IMR-90 (cell line): Measurements from ENCODE around the gene CELSR2. TPM values are rescaled to one million over a fixed set of nuclear protein-coding genes. Genes with fewer than 3 reads are reported as not detected.

Source experiments
- ATAC-seq: fragments of 200-7000 bp; cut with Tn5 transposase; 2 replicates; pipeline ENCODE4 v1.9.1; 2020; ENCODE audit warnings: low read depth, mild to moderate bottlenecking, moderate library complexity
- BruUV-seq: library from RNA; stranded (reverse); fragments of 400-500 nt; replicated peaks from 2 replicates; lab custom pipeline; 2021; lab: Mats Ljungman, UMichigan
- CTCF ChIA-PET: fragments of 300-600 bp; formaldehyde crosslinking; extraction: SDS; loops from one replicate; lab custom pipeline; 2021; ENCODE audit warnings: antibody characterized with exemption; lab: Yijun Ruan, JAX
- POLR2A ChIA-PET: fragments of 300-600 bp; sonication (Branson Sonifier 250); formaldehyde crosslinking; loops from one replicate; lab custom pipeline; 2022; ENCODE audit warnings: antibody characterized with exemption; ENCODE audit not compliant: unreplicated experiment; lab: Charles Lee
- DNase-seq: peaks from one replicate; pipeline ENCODE4 v3.0.0; 2013
- H2AFZ ChIP-seq: replicated peaks from 2 replicates; pipeline ENCODE3; 2013; ENCODE audit warnings: low read length, mild to moderate bottlenecking; ENCODE audit not compliant: poor library complexity
- H2AK5ac ChIP-seq: 2 replicates; pipeline ENCODE4 v1.6.1; 2013; ENCODE audit warnings: low read depth, low read length, inconsistent platforms
- H2AK9ac ChIP-seq: replicated peaks from 2 replicates; pipeline ENCODE3; 2013; ENCODE audit warnings: mild to moderate bottlenecking, low read depth, low read length, moderate library complexity; ENCODE audit not compliant: poor library complexity
- H2BK120ac ChIP-seq: 2 replicates; pipeline ENCODE4 v1.6.1; 2013; ENCODE audit warnings: low read depth, low read length, inconsistent platforms
- H2BK15ac ChIP-seq: 3 replicates; pipeline ENCODE4 v1.6.1; 2013; ENCODE audit warnings: low read depth, low read length, inconsistent platforms
- H2BK20ac ChIP-seq: 2 replicates; pipeline ENCODE4 v1.6.1; 2013; ENCODE audit warnings: low read depth, mild to moderate bottlenecking, inconsistent platforms, low read length, moderate library complexity
- H2BK5ac ChIP-seq: 2 replicates; pipeline ENCODE4 v1.6.1; 2013; ENCODE audit warnings: mild to moderate bottlenecking, low read depth, low read length, inconsistent platforms; ENCODE audit not compliant: poor library complexity, severe bottlenecking
- H3K14ac ChIP-seq: replicated peaks from 2 replicates; pipeline ENCODE4 v1.6.1; 2013; ENCODE audit warnings: low read depth, low read length, inconsistent platforms
- H3K18ac ChIP-seq: 2 replicates; pipeline ENCODE4 v1.6.1; 2013; ENCODE audit warnings: low read depth, low read length, control low read depth
- H3K23ac ChIP-seq: 2 replicates; pipeline ENCODE4 v1.6.1; 2013; ENCODE audit warnings: low read depth, low read length, inconsistent platforms
- H3K27ac ChIP-seq: 2 replicates; pipeline ENCODE4 v1.5.1; 2013; ENCODE audit warnings: mild to moderate bottlenecking, control low read depth, low read length; ENCODE audit not compliant: insufficient read depth
- H3K27me3 ChIP-seq: 2 replicates; pipeline ENCODE4 v1.6.1; 2013; ENCODE audit warnings: low read length; ENCODE audit not compliant: control insufficient read depth, insufficient read depth
- H3K36me3 ChIP-seq: 2 replicates; pipeline ENCODE4 v1.6.1; 2013; ENCODE audit warnings: low read length, mixed read lengths; ENCODE audit not compliant: control insufficient read depth, insufficient read depth
- H3K4ac ChIP-seq: 2 replicates; pipeline ENCODE4 v1.6.1; 2013; ENCODE audit warnings: low read depth, low read length, inconsistent platforms
- H3K4me1 ChIP-seq: 2 replicates; pipeline ENCODE4 v1.6.1; 2013; ENCODE audit warnings: low read length, mixed read lengths; ENCODE audit not compliant: control insufficient read depth, insufficient read depth
- H3K4me2 ChIP-seq: 2 replicates; pipeline ENCODE4 v1.6.1; 2013; ENCODE audit warnings: low read depth, mild to moderate bottlenecking, control low read depth, low read length, moderate library complexity
- H3K4me3 ChIP-seq: 2 replicates; pipeline ENCODE4 v1.5.1; 2013; ENCODE audit warnings: low read depth, mild to moderate bottlenecking, control low read depth, low read length, moderate library complexity; ENCODE audit not compliant: insufficient read depth
- H3K56ac ChIP-seq: 2 replicates; pipeline ENCODE4 v1.6.1; 2013; ENCODE audit warnings: low read length, inconsistent platforms; ENCODE audit not compliant: insufficient read depth; ENCODE audit errors: extremely low read depth
- H3K79me1 ChIP-seq, 2 experiments: 2 replicates each; pipeline ENCODE4 v1.6.1; 2013; ENCODE audit warnings: low read length in 2 of 2, inconsistent platforms in 1 of 2, low read depth in 1 of 2
- H3K9ac ChIP-seq: 2 replicates; pipeline ENCODE4 v1.6.1; 2013; ENCODE audit warnings: low read depth, low read length, control low read depth
- H3K9me1 ChIP-seq: 2 replicates; pipeline ENCODE4 v1.6.1; 2013; ENCODE audit warnings: low read length, inconsistent platforms; ENCODE audit not compliant: insufficient read depth
- H3K9me3 ChIP-seq: 2 replicates; pipeline ENCODE4 v1.6.1; 2013; ENCODE audit warnings: low read length; ENCODE audit not compliant: control insufficient read depth, insufficient read depth
- H4K20me1 ChIP-seq: 2 replicates; pipeline ENCODE4 v1.6.1; 2013; ENCODE audit warnings: low read length, inconsistent platforms; ENCODE audit not compliant: insufficient read depth
- H4K5ac ChIP-seq: 2 replicates; pipeline ENCODE4 v1.6.1; 2013; ENCODE audit warnings: mild to moderate bottlenecking, low read depth, low read length, control low read depth
- H4K8ac ChIP-seq, 2 experiments: 2 replicates each; pipeline ENCODE4 v1.6.1; 2013; ENCODE audit warnings: low read depth in 2 of 2, low read length in 2 of 2, control low read depth in 1 of 2, inconsistent platforms in 1 of 2
- H4K91ac ChIP-seq: 2 replicates; pipeline ENCODE4 v1.6.1; 2013; ENCODE audit warnings: low read depth, low read length, inconsistent platforms; ENCODE audit not compliant: insufficient read depth
- BHLHE40 ChIP-seq: fragments of 150-350 bp; IDR thresholded peaks from 2 replicates; pipeline ENCODE4 v1.6.1; 2016; ENCODE audit warnings: mild to moderate bottlenecking, low read depth, low read length
- CEBPB ChIP-seq: IDR thresholded peaks from 2 replicates; pipeline ENCODE4 v1.6.1; 2012; ENCODE audit warnings: low read depth, low read length, improper control_type of control experiment
- CHD1 ChIP-seq: IDR thresholded peaks from 2 replicates; pipeline ENCODE4 v1.6.1; 2012; ENCODE audit warnings: low read depth, low read length, improper control_type of control experiment
- MAFK ChIP-seq: IDR thresholded peaks from 2 replicates; pipeline ENCODE4 v1.6.1; 2012; ENCODE audit warnings: low read depth, low read length, improper control_type of control experiment
- MAZ ChIP-seq: IDR thresholded peaks from 2 replicates; pipeline ENCODE4 v1.6.1; 2012; ENCODE audit warnings: low read depth, mild to moderate bottlenecking, low read length, improper control_type of control experiment, moderate library complexity, borderline replicate concordance
- NFE2L2 ChIP-seq: fragments of 150-350 bp; IDR thresholded peaks from 2 replicates; pipeline ENCODE4 v1.6.1; 2016; ENCODE audit warnings: low read depth, mild to moderate bottlenecking, low read length
- POLR2A ChIP-seq: IDR thresholded peaks from 2 replicates; pipeline ENCODE4 v1.6.1; 2012; ENCODE audit warnings: mild to moderate bottlenecking, low read depth, low read length
- RAD21 ChIP-seq: IDR thresholded peaks from 2 replicates; pipeline ENCODE4 v1.6.1; 2012; ENCODE audit warnings: low read length, improper control_type of control experiment
- RCOR1 ChIP-seq: IDR thresholded peaks from 2 replicates; pipeline ENCODE4 v1.6.1; 2012; ENCODE audit warnings: mild to moderate bottlenecking, low read length, improper control_type of control experiment; ENCODE audit not compliant: insufficient replicate concordance
- SMC3 ChIP-seq: fragments of 150-350 bp; IDR thresholded peaks from 2 replicates; pipeline ENCODE4 v1.6.1; 2016; ENCODE audit warnings: low read depth, mild to moderate bottlenecking, antibody characterized with exemption, low read length, moderate library complexity
- WGBS, 2 experiments: methylation state at CpG; one replicate each; pipeline versions ENCODE4 v1.1.5 to v1.1.7; 2013; ENCODE audit warnings: missing lambda C conversion rate in 2 of 2; ENCODE audit not compliant: insufficient read length in 1 of 2; ENCODE audit errors: extremely low coverage in 2 of 2; 5-methylcytosine and 5-hydroxymethylcytosine counted together
- dilution Hi-C: fragments of 300-500 bp; cut with HindIII; formaldehyde crosslinking; loops from one replicate; pipeline ENCODE4 v1.14.3; 2018; ENCODE audit warnings: low sequenced_read_pairs; ENCODE audit not compliant: unreplicated experiment
- in situ Hi-C: fragments of 300-500 bp; cut with MboI; formaldehyde crosslinking; loops from 3 replicates; pipeline ENCODE4 v1.14.3; 2019; ENCODE audit warnings: low sequenced_read_pairs, inconsistent platforms, mixed read lengths
- intact Hi-C: fragments of 100-400 bp; cut with micrococcal nuclease; formaldehyde crosslinking; loops from 2 replicates; pipeline ENCODE4 v1.10.0; 2022
- polyA plus RNA-seq, 3 experiments: library from polyadenylated mRNA; depleted of rRNA; stranded (reverse); fragments of >200 nt; gene quantifications; 2 replicates each; pipeline ENCODE4 v1.2.3, GENCODE V29; 2012; ENCODE audit warnings: low replicate concordance in 1 of 3
- total RNA-seq: library from RNA; depleted of rRNA; stranded (reverse); fragments of >200 nt; gene quantifications from 2 replicates; pipeline ENCODE4 v1.2.3, GENCODE V29; 2012
- TF ChIP-seq, protein P1 (sequence below): conservative IDR thresholded peaks from 2 replicates; pipeline ENCODE4 v1.5.1; 2012; ENCODE audit warnings: mild to moderate bottlenecking, low read depth, low read length, improper control_type of control experiment
- TF ChIP-seq, protein P2 (sequence below): fragments of 150-350 bp; IDR thresholded peaks from 2 replicates; pipeline ENCODE4 v1.6.1; 2016; ENCODE audit warnings: low read depth, mild to moderate bottlenecking, low read length, moderate library complexity, borderline replicate concordance
- TF ChIP-seq, protein P3 (sequence below): fragments of 150-350 bp; IDR thresholded peaks from 2 replicates; pipeline ENCODE4 v1.6.1; 2017; ENCODE audit warnings: mild to moderate bottlenecking, antibody characterized with exemption, low read length, low read depth

The CELSR2 gene
- total and polyA plus RNA-seq, 2 of the 4 experiments (the other 2 are of a cell fraction), result 1.3 to 5.3 TPM

DNA sequence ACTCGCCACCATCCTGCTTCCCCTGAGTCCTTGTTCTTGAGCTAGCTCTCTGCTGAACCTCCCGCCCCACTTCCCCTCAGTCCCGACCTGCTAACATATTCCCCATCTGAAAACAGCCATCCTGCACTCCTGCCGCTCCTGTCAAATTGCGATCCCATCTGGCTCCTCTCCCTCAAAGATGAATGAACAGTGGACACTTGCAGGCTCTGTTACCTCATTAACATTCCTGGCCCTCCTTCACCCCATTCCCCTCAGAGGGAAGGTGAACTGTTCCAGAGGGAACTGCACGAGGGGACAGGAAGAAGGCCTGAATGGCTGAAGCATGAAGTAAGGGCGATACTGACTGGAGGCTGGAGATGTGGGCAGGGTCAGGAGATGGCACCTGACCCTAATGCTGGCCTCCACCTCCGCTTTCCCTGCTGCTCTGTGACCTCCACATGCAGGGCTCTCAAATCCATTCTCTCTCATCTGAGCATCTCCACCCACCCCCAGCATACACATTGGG lies 7.4 kb upstream of the CELSR2 start:
- H3K9ac ChIP-seq, result no peak overlapping the region
- H4K5ac ChIP-seq, result no peak overlapping the region
- H3K56ac ChIP-seq, result no peak overlapping the region
- no peak overlapping the region for H2BK20ac ChIP-seq
- H2BK120ac ChIP-seq, result no peak overlapping the region
- H3K18ac ChIP-seq, result no peak overlapping the region
- intact Hi-C loops, result no loop called here
- peak overlapping the region; percentile 29 for H2AFZ ChIP-seq
- no peak overlapping the region for H4K8ac ChIP-seq
- H3K36me3 ChIP-seq, result peaks cover 21% of the 10 kb centered on the region
- ChIA-PET CTCF (no interaction called here), POLR2A (interaction anchor here (0.6 kb wide), 1 partner anchor 8 kb away, joined by 3 read pairs; no protein-coding TSS in a partner anchor)
- H2BK5ac ChIP-seq, result no peak overlapping the region
- H3K23ac ChIP-seq, result no peak overlapping the region; the same call in 1 of the 2 replicates
- H2AK9ac ChIP-seq, result peak overlapping the region; percentile 25
- DNase-seq (no peak), ATAC-seq (peak; percentile 2; the same call in 1 of the 2 replicates)
- no peak overlapping the region for H3K27ac ChIP-seq
- H3K4me1 ChIP-seq, result peaks cover 11% of the 10 kb centered on the region
- H2BK15ac ChIP-seq, result no peak overlapping the region
- no peak overlapping the region for H3K4me2 ChIP-seq
- TF ChIP-seq BHLHE40 (no peak), POLR2A (no peak), MAFK (no peak), NFE2L2 (no peak), CEBPB (no peak), SMC3 (no peak), MAZ (no peak), RAD21 (no peak), CHD1 (no peak), RCOR1 (no peak)
- TF ChIP-seq, protein P1, sequence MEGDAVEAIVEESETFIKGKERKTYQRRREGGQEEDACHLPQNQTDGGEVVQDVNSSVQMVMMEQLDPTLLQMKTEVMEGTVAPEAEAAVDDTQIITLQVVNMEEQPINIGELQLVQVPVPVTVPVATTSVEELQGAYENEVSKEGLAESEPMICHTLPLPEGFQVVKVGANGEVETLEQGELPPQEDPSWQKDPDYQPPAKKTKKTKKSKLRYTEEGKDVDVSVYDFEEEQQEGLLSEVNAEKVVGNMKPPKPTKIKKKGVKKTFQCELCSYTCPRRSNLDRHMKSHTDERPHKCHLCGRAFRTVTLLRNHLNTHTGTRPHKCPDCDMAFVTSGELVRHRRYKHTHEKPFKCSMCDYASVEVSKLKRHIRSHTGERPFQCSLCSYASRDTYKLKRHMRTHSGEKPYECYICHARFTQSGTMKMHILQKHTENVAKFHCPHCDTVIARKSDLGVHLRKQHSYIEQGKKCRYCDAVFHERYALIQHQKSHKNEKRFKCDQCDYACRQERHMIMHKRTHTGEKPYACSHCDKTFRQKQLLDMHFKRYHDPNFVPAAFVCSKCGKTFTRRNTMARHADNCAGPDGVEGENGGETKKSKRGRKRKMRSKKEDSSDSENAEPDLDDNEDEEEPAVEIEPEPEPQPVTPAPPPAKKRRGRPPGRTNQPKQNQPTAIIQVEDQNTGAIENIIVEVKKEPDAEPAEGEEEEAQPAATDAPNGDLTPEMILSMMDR, result no peak
- TF ChIP-seq, protein P2, sequence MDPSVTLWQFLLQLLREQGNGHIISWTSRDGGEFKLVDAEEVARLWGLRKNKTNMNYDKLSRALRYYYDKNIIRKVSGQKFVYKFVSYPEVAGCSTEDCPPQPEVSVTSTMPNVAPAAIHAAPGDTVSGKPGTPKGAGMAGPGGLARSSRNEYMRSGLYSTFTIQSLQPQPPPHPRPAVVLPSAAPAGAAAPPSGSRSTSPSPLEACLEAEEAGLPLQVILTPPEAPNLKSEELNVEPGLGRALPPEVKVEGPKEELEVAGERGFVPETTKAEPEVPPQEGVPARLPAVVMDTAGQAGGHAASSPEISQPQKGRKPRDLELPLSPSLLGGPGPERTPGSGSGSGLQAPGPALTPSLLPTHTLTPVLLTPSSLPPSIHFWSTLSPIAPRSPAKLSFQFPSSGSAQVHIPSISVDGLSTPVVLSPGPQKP, result no peak
- TF ChIP-seq, protein P3, sequence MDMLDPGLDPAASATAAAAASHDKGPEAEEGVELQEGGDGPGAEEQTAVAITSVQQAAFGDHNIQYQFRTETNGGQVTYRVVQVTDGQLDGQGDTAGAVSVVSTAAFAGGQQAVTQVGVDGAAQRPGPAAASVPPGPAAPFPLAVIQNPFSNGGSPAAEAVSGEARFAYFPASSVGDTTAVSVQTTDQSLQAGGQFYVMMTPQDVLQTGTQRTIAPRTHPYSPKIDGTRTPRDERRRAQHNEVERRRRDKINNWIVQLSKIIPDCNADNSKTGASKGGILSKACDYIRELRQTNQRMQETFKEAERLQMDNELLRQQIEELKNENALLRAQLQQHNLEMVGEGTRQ, result no peak
- peak overlapping the region; percentile 5; the same call in 1 of the 2 replicates for H3K14ac ChIP-seq
- H3K9me3 ChIP-seq, result no peaks in the 10 kb centered on the region
- H3K9me1 ChIP-seq, result peaks cover 14% of the 10 kb centered on the region
- 50% methylated on average over 1 of the region's 8 CpGs; no CpG with 5 or more reads in 1 of the 2 experiments for WGBS, 2 experiments
- H2AK5ac ChIP-seq, result peak overlapping the region; percentile 17; the same call in 1 of the 2 replicates
- in situ Hi-C loops, result no loop called here
- BruUV-seq, result no TSS peak
- no peak overlapping the region for H3K4me3 ChIP-seq
- dilution Hi-C loops, result no loop called here
- no peak overlapping the region for H3K4ac ChIP-seq
- no peaks in the 10 kb centered on the region for H3K27me3 ChIP-seq
- peaks cover 22% of the 10 kb centered on the region for H4K20me1 ChIP-seq
- H4K91ac ChIP-seq, result no peak overlapping the region
- H3K79me1 ChIP-seq, result peaks cover 0 to 20% of the 10 kb centered on the region in 2 experiments; a peak in 2 of 4 replicates
